Natural killer cell (primary cell): ENCODE measurements around the gene CDC42SE1. TPM values are rescaled to one million over a fixed set of nuclear protein-coding genes. Genes with fewer than 3 reads are reported as not detected.

Experiments
- ATAC-seq, 3 donors: fragments of 150-1000 bp in 2 of 3; fragments of 200-7000 bp in 1 of 3; cut with Tn5 transposase; 1 replicate in 1 of 3; 2 replicates in 2 of 3; pipeline ENCODE4 v1.10.0; 2021; ENCODE audit warnings: mild to moderate bottlenecking in 2 of 3, moderate library complexity in 2 of 3
- DNase-seq, 2 donors: peaks; one replicate each; pipeline versions ENCODE4 v3.0.0 to v3.0.0-alpha.2; 2013 to 2021; ENCODE audit warnings: mixed read lengths in 1 of 2
- H3K27ac ChIP-seq: one replicate; pipeline ENCODE4 v1.5.1; 2013; ENCODE audit warnings: mild to moderate bottlenecking, low read length
- H3K27me3 ChIP-seq: one replicate; pipeline ENCODE4 v1.6.1; 2013; ENCODE audit warnings: low read length; ENCODE audit not compliant: control insufficient read depth, insufficient read depth
- H3K36me3 ChIP-seq: one replicate; pipeline ENCODE4 v1.6.1; 2013; ENCODE audit warnings: low read length; ENCODE audit not compliant: control insufficient read depth, insufficient read depth
- H3K4me1 ChIP-seq: one replicate; pipeline ENCODE4 v1.6.1; 2013; ENCODE audit warnings: low read length; ENCODE audit not compliant: control insufficient read depth, insufficient read depth
- H3K4me3 ChIP-seq: one replicate; pipeline ENCODE4 v1.5.1; 2013; ENCODE audit warnings: low read length
- H3K9me3 ChIP-seq: one replicate; pipeline ENCODE4 v1.6.1; 2013; ENCODE audit warnings: low read length; ENCODE audit not compliant: control insufficient read depth, insufficient read depth
- H3K27ac Mint-ChIP-seq, 2 donors: one replicate each; pipeline ENCODE4 v1.8.0; 2022; ENCODE audit warnings: mild to moderate bottlenecking in 2 of 2, mixed read lengths in 2 of 2, moderate library complexity in 1 of 2
- H3K27me3 Mint-ChIP-seq, 2 donors: one replicate each; pipeline ENCODE4 v1.8.0; 2022; ENCODE audit warnings: low read depth in 2 of 2, mixed read lengths in 2 of 2
- H3K36me3 Mint-ChIP-seq: one replicate; pipeline ENCODE4 v1.8.0; 2022; ENCODE audit warnings: mixed read lengths
- H3K4me1 Mint-ChIP-seq, 2 donors: one replicate each; pipeline ENCODE4 v1.8.0; 2022; ENCODE audit warnings: mixed read lengths in 2 of 2
- H3K4me3 Mint-ChIP-seq: one replicate; pipeline ENCODE4 v1.8.0; 2022; ENCODE audit warnings: mild to moderate bottlenecking, moderate library complexity, mixed read lengths
- H3K9me3 Mint-ChIP-seq, 2 donors: one replicate each; pipeline ENCODE4 v1.8.0; 2022; ENCODE audit warnings: mixed read lengths in 2 of 2
- CTCF ChIP-seq: fragments of 200-600 bp; IDR thresholded peaks from one replicate; pipeline ENCODE4 v1.8.0; 2022; ENCODE audit warnings: antibody characterized with exemption
- WGBS: methylation state at CpG from one replicate; pipeline ENCODE4 v1.1.7; 2013; ENCODE audit warnings: missing lambda C conversion rate; ENCODE audit not compliant: insufficient coverage; 5-methylcytosine and 5-hydroxymethylcytosine counted together
- intact Hi-C: fragments of 100-400 bp; cut with micrococcal nuclease; formaldehyde crosslinking; loops from one replicate; pipeline ENCODE4 v1.14.2; 2022
- total RNA-seq, 4 donors: library from RNA; stranded (reverse); fragments of 120-200 nt in 1 of 4; gene quantifications; one replicate each; pipeline versions ENCODE4 v1.2.3 to v1.2.4, GENCODE V29; 2013 to 2022

The CDC42SE1 gene
- total RNA-seq, 3 donors from 2014 or later (not counting 1 experiment from before 2014, with no cell fraction given) = 555 to 792 (median 752) TPM

- Histone ChIP-seq H3K4me1 (peaks cover 28% of the 10 kb centered on the region), H3K27me3 (no peaks in the 10 kb centered on the region), H3K27ac (peak overlapping the region; percentile 89), H3K4me3 (peak overlapping the region; percentile 95), H3K36me3 (peaks cover 9% of the 10 kb centered on the region), H3K9me3 (no peaks in the 10 kb centered on the region)
- TF ChIP-seq CTCF = no peak
- Mint-ChIP-seq H3K27me3 (no peaks in the 10 kb centered on the region), H3K9me3 (no peaks in the 10 kb centered on the region), H3K36me3 (peaks cover 12% of the 10 kb centered on the region), H3K4me1 (peaks cover 53 to 54% of the 10 kb centered on the region in 2 donors), H3K27ac (peak overlapping the region; percentile 98 to 99), H3K4me3 (peak overlapping the region; percentile 92)
- WGBS = 90% methylated on average over 1 of the region's 4 CpGs
- ATAC-seq = no peak
- no peak for DNase-seq
- intact Hi-C loops = no loop called here
These were observed 1.4 kb upstream of the CDC42SE1 start for GRCh38 chr1:151060657-151061421.

- Histone ChIP-seq H3K27me3 (no peaks in the 10 kb centered on the region), H3K27ac (peak within 1 kb of the TSS; percentile 89), H3K9me3 (no peaks in the 10 kb centered on the region), H3K4me3 (peak within 1 kb of the TSS; percentile 95), H3K4me1 (peaks cover 35% of the 10 kb centered on the region), H3K36me3 (peaks cover 16% of the 10 kb centered on the region)
- no peak for TF ChIP-seq CTCF
- Mint-ChIP-seq H3K9me3 (no peaks in the 10 kb centered on the region), H3K27me3 (no peaks in the 10 kb centered on the region), H3K4me1 (peaks cover 56 to 60% of the 10 kb centered on the region in 2 donors), H3K27ac (peak within 1 kb of the TSS; percentile 98 to 99), H3K36me3 (peaks cover 19% of the 10 kb centered on the region), H3K4me3 (peak within 1 kb of the TSS; percentile 92)
- peak in 1 of 2 donors; percentile 51 for DNase-seq
- ATAC-seq = no peak
- 10% methylated on average over 12 of the region's 15 CpGs for WGBS
- intact Hi-C loops = no loop called here
These were observed 710 bp upstream of the CDC42SE1 start, which contains the start of gene MLLT11 for GRCh38 chr1:151060007-151060656. Gene MLLT11 (plus strand): TSS chr1:151060397. CDS start chr1:151067225, 6,828 bp downstream.

GRCh38 chr1:151058692-151059091 is 730 bp downstream of the CDC42SE1 start:
- H3K27me3 ChIP-seq = no peaks in the 10 kb centered on the region
- H3K36me3 Mint-ChIP-seq = peaks cover 31% of the 10 kb centered on the region
- ATAC-seq (no peak), DNase-seq (peak; percentile 43 to 44)
- H3K9me3 Mint-ChIP-seq = no peaks in the 10 kb centered on the region
- H3K27ac Mint-ChIP-seq = peak overlapping the region; percentile 98 to 99
- TF ChIP-seq CTCF = no peak
- peaks cover 31% of the 10 kb centered on the region for H3K36me3 ChIP-seq
- H3K27me3 Mint-ChIP-seq = no peaks in the 10 kb centered on the region
- peaks cover 47% of the 10 kb centered on the region for H3K4me1 ChIP-seq
- H3K9me3 ChIP-seq = no peaks in the 10 kb centered on the region
- intact Hi-C loops = loop anchor here (1.0 to 5.0 kb wide), 5 partner anchors 12 to 486 kb away; partner anchors contain the start of genes GABPB2, PRUNE1 and ZNF687
- peaks cover 71 to 72% of the 10 kb centered on the region in 2 donors for H3K4me1 Mint-ChIP-seq
- H3K4me3 Mint-ChIP-seq = peak overlapping the region; percentile 92
- WGBS = 0% methylated on average over 9 of the region's 10 CpGs
- H3K27ac ChIP-seq = peak overlapping the region; percentile 89
- H3K4me3 ChIP-seq = peak overlapping the region; percentile 95
